Mucosa of descending colon (tissue), 3 donors: Measurements from ENCODE around the gene FIGN. TPM values are rescaled to one million over a fixed set of nuclear protein-coding genes. Genes with fewer than 3 reads are reported as not detected.

Experiments used
- ATAC-seq: fragments of 200-7000 bp; cut with Tn5 transposase; one replicate; pipeline ENCODE4 v1.9.1; 2020; ENCODE audit warnings: mild to moderate bottlenecking, moderate library complexity
- DNase-seq, 3 donors: peaks; one replicate each; pipeline ENCODE4 v3.0.0-alpha.2; 2020
- H3K36me3 ChIP-seq: fragments of 200-600 bp; one replicate; pipeline ENCODE4 v1.8.0; 2021; ENCODE audit warnings: low read depth, mild to moderate bottlenecking
- H3K4me1 ChIP-seq: fragments of 200-600 bp; one replicate; pipeline ENCODE4 v1.8.0; 2021; ENCODE audit warnings: low read depth, mild to moderate bottlenecking
- H3K4me3 ChIP-seq: fragments of 200-600 bp; one replicate; pipeline ENCODE4 v1.8.0; 2021; ENCODE audit warnings: mild to moderate bottlenecking
- H3K9me3 ChIP-seq: fragments of 200-600 bp; one replicate; pipeline ENCODE4 v1.8.0; 2021; ENCODE audit warnings: mild to moderate bottlenecking
- intact Hi-C, 2 donors: fragments of 100-400 bp; cut with DNase I in 1 of 2; cut with micrococcal nuclease in 1 of 2; formaldehyde crosslinking; loops; one replicate each; pipeline versions ENCODE4 v1.11.0 to v1.11.1; 2022; cut with DNase I, micrococcal nuclease
- total RNA-seq, 3 donors: library from RNA; stranded (reverse); fragmentation: NEBNext Ultra II Directional in 2 of 3; extraction: Animal tissue kit (Norgen Biotek cat#: 25700) in 2 of 3; gene quantifications; one replicate each; pipeline versions ENCODE4 v1.2.1 to v1.2.4, GENCODE V29; 2021 to 2023
- TF ChIP-seq, protein P1 (sequence below): fragments of 200-600 bp; IDR thresholded peaks from one replicate; pipeline ENCODE4 v1.8.0; 2022; ENCODE audit warnings: antibody characterized with exemption, mild to moderate bottlenecking
- donor health status: DM: no; HTN: no; CAD: no; lungs with moderate emphysema.
- donor health status: DM: no; HTN: no; CAD: no.
- donor health status: DM: no; HTN: yes; CAD: no.

Gene FIGN
- total RNA-seq, 3 donors from 2014 or later = 0.84 to 4.1 (median 1.4) TPM

DNA sequence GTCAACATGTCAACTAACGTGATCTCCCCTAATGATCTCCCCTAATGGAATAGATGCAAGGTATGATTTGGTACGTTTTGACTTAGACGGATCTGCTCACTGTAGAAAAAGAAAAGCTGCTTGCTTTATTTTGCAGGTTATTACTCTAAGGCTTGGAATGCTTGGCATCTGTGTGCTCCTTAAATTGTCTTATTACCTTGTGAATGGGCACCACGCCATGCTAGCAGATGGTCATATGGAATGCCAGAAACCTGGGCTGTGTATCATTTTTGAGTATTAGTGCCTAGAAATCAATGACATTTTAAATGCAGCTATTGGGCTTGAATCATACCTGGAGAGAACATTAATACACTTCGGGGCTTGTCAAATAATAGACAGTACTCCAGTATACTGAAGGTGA is 16.5 kb upstream of the FIGN start:
- Histone ChIP-seq H3K4me1 (no peaks in the 10 kb centered on the region), H3K4me3 (no peak overlapping the region), H3K9me3 (no peaks in the 10 kb centered on the region), H3K36me3 (no peaks in the 10 kb centered on the region)
- intact Hi-C loops = no loop called here
- ATAC-seq = no peak
- TF ChIP-seq, protein P1, sequence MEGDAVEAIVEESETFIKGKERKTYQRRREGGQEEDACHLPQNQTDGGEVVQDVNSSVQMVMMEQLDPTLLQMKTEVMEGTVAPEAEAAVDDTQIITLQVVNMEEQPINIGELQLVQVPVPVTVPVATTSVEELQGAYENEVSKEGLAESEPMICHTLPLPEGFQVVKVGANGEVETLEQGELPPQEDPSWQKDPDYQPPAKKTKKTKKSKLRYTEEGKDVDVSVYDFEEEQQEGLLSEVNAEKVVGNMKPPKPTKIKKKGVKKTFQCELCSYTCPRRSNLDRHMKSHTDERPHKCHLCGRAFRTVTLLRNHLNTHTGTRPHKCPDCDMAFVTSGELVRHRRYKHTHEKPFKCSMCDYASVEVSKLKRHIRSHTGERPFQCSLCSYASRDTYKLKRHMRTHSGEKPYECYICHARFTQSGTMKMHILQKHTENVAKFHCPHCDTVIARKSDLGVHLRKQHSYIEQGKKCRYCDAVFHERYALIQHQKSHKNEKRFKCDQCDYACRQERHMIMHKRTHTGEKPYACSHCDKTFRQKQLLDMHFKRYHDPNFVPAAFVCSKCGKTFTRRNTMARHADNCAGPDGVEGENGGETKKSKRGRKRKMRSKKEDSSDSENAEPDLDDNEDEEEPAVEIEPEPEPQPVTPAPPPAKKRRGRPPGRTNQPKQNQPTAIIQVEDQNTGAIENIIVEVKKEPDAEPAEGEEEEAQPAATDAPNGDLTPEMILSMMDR = no peak
- DNase-seq = no peak

DNA sequence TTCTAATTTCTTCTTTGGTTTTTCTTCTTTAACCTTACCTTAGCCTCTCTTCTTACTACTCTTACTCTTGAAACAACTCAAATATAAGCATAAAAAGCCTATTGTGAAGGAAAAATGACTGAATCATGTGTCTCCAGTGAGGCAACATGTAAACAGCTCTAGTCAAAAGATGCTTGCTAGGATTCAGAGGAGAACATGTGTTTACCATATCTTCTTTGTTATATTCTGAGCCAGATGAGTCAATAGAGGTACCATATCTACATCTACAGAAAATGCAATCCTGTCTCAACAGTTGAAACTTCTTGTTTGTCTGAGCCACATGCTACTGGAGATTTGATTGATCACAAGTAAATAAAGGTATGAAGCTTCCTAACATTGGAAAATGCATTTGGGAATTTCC is 15.9 kb upstream of the FIGN start:
- intact Hi-C loops = no loop called here
- H3K36me3 ChIP-seq = no peaks in the 10 kb centered on the region
- ATAC-seq (no peak), DNase-seq (no peak)
- H3K4me3 ChIP-seq = no peak overlapping the region
- H3K4me1 ChIP-seq = no peaks in the 10 kb centered on the region
- no peaks in the 10 kb centered on the region for H3K9me3 ChIP-seq
- TF ChIP-seq, protein P1 = no peak

DNA sequence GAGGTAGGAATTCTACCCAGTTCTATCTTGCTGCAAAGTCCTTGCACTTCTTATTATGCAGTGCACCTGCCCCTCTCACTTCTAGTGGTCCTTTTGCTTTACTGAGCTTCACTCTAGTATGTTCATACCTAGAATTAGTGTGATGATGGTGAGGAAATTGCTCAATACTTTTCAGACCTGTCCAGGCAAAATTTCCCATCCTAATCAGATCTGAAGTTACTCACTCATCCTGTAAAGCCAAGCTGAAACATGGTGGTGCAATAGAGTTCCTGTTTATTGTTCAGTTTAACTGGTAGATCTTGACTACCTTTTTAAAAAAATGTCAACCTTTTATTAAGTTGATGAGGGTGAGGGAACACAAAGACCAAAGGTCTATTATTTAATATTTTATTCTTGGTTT is 12.6 kb upstream of the FIGN start:
- TF ChIP-seq, protein P1 = no peak
- H3K36me3 ChIP-seq = no peaks in the 10 kb centered on the region
- ATAC-seq (no peak), DNase-seq (no peak)
- H3K4me1 ChIP-seq = no peaks in the 10 kb centered on the region
- intact Hi-C loops = no loop called here
- H3K4me3 ChIP-seq = no peak overlapping the region
- no peaks in the 10 kb centered on the region for H3K9me3 ChIP-seq

DNA sequence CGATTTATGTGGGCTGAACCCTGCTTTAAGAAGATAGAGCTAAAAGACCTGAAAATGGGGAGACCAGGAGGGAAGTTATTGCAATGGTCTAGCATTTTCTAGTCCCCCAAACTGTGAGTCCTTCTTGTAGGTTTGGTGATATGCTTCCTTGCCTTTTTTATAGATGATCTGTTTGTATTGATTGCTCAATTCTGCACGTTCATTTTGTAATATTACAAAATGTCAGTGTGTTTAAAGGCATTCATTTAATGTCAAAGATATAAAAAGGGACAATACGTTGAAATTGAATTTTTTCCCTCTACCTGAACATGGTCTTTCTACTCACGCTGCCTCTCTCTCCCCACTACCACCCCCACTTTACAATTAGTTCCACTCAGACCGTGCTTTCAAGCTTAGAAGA is 5.6 kb upstream of the FIGN start:
- TF ChIP-seq, protein P1 = no peak
- Histone ChIP-seq H3K36me3 (no peaks in the 10 kb centered on the region), H3K4me3 (no peak overlapping the region), H3K9me3 (no peaks in the 10 kb centered on the region), H3K4me1 (no peaks in the 10 kb centered on the region)
- no peak for DNase-seq
- ATAC-seq = no peak
- intact Hi-C loops = no loop called here

DNA sequence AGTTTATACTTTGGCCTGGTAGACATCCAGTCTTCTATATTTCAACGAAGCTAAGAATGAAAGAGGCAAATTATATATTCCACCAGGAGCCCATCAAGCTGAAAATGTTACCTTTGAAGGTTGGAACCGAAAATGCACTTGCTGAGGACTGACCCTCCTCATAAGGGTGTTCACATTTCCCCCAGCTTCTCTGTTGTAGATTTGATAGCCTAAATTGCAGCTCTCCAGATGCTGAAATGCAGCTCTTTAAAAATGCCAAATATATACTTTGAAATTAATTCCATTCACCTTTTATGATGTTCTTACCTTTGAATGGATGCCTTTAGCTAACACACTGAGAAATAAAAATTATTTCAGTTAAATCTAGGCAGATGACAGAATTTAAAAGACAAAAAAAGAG is 1.8 kb upstream of the FIGN start:
- H3K4me3 ChIP-seq = no peak overlapping the region
- peaks cover 7% of the 10 kb centered on the region for H3K4me1 ChIP-seq
- no peak for DNase-seq
- no peaks in the 10 kb centered on the region for H3K36me3 ChIP-seq
- H3K9me3 ChIP-seq = no peaks in the 10 kb centered on the region
- intact Hi-C loops = no loop called here
- TF ChIP-seq, protein P1 = no peak
- no peak for ATAC-seq

DNA sequence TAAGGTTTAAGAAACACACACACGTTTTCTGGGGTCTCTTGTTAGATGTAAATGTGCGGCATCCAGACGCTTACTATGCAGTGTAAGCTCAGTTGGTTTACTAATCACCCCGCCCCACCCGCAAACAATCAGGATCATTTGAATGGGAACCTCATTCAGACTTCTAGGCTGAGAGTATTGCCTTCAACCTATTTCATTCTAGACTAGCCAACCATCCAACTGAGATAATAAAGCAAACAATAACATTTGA is 1.3 kb upstream of the FIGN start:
- TF ChIP-seq, protein P1 = no peak
- Histone ChIP-seq H3K36me3 (no peaks in the 10 kb centered on the region), H3K9me3 (no peaks in the 10 kb centered on the region), H3K4me1 (peaks cover 7% of the 10 kb centered on the region), H3K4me3 (no peak overlapping the region)
- intact Hi-C loops = no loop called here
- DNase-seq = no peak
- ATAC-seq = no peak
